ENCODE data around the gene SLC34A2.

- TF ChIP-seq CTCF (IDR thresholded peaks at IDR 0.05; ENCODE audit: insufficient read depth, low read length, poor library complexity, severe bottlenecking), result no peak
- no peak for TF ChIP-seq EZH2phosphoT487 (conservative IDR thresholded peaks at IDR 0.05; ENCODE audit: low read length)
These were observed 8.1 kb downstream of the SLC34A2 start for GRCh38 chr4:25663781-25664180.
